K562 (cell line): ENCODE measurements around the gene GHRL. TPM values are rescaled to one million over a fixed set of nuclear protein-coding genes. Genes with fewer than 3 reads are reported as not detected.

ENCODE experiments used
- ATAC-seq: fragments of 200-7000 bp; cut with Tn5 transposase; 3 replicates; pipeline ENCODE4 v1.9.1; 2020; ENCODE audit warnings: moderate library complexity
- BruUV-seq: library from RNA; stranded (reverse); fragments of 400-500 nt; replicated peaks from 2 replicates; lab custom pipeline; 2021; lab: Mats Ljungman, UMichigan
- CTCF ChIA-PET: fragments of 300-600 bp; formaldehyde crosslinking; extraction: SDS; loops from one replicate; lab custom pipeline; 2021; ENCODE audit warnings: low intra/inter-chr PET ratio; lab: Yijun Ruan, JAX
- POLR2A ChIA-PET: fragments of 300-600, 350-650 bp; sonication (Branson Sonifier 250); formaldehyde crosslinking; extraction: SDS; loops from one replicate; lab custom pipeline; 2021; ENCODE audit warnings: antibody characterized with exemption, inconsistent platforms; lab: Yijun Ruan, JAX
- DNase-seq, 4 experiments: peaks; one replicate each; pipeline versions ENCODE4 v3.0.0 to v3.0.0-alpha.2; 2011 to 2018; ENCODE audit warnings: low spot score in 3 of 4, mixed read lengths in 3 of 4; ENCODE audit errors: extremely low read depth in 1 of 4
- FAIRE-seq: peaks from 2 replicates; lab custom pipeline; 2011; peaks lifted over from hg19 to GRCh38; lab: Jason Lieb, UNC
- H2AFZ ChIP-seq: 2 replicates; pipeline ENCODE4 v1.6.0; 2011; ENCODE audit warnings: low read depth, low read length, control low read depth, inconsistent platforms
- H3K27ac ChIP-seq: fragments of 200-600 bp; 3 replicates; pipeline ENCODE4 v1.8.0; 2011; ENCODE audit warnings: low read depth, mild to moderate bottlenecking, control low read depth, inconsistent platforms, low read length, moderate library complexity, mixed read lengths; ENCODE audit errors: extremely low read depth
- H3K27me3 ChIP-seq, 2 experiments: fragments of 300-600 bp in 1 of 2; 2 replicates in 1 of 2; 3 replicates in 1 of 2; pipeline versions ENCODE4 v1.6.0 to v1.8.0; 2011; ENCODE audit warnings: inconsistent platforms in 2 of 2, low read length in 2 of 2, mild to moderate bottlenecking in 1 of 2, mixed read lengths in 1 of 2, moderate library complexity in 1 of 2; ENCODE audit not compliant: control insufficient read depth in 2 of 2, insufficient read depth in 2 of 2
- H3K36me3 ChIP-seq: fragments of 300-600 bp; 3 replicates; pipeline ENCODE4 v1.8.0; 2011; ENCODE audit warnings: mild to moderate bottlenecking, low read length, inconsistent platforms; ENCODE audit not compliant: control insufficient read depth, insufficient read depth
- H3K4me1 ChIP-seq, 2 experiments: fragments of 200-600 bp in 1 of 2; replicated peaks in 1 of 2; 2 replicates in 1 of 2; 3 replicates in 1 of 2; pipeline versions ENCODE4 v1.5.1 to v1.8.0; 2011; ENCODE audit warnings: inconsistent platforms in 2 of 2, low read length in 2 of 2, mild to moderate bottlenecking in 1 of 2, mixed read lengths in 1 of 2, moderate library complexity in 1 of 2; ENCODE audit not compliant: control insufficient read depth in 2 of 2, insufficient read depth in 2 of 2
- H3K4me2 ChIP-seq: 2 replicates; pipeline ENCODE4 v1.6.1; 2011; ENCODE audit warnings: low read length, control low read depth, inconsistent platforms, mixed read lengths; ENCODE audit not compliant: insufficient read depth
- H3K4me3 ChIP-seq: fragments of 200-600 bp; sonication (generic), shearing (Covaris generic); 2 replicates; pipeline ENCODE4 v1.5.1; 2016; ENCODE audit warnings: control low read depth, inconsistent platforms
- H3K79me2 ChIP-seq: fragments of 200-600 bp; 3 replicates; pipeline ENCODE4 v1.8.0; 2011; ENCODE audit warnings: low read length, inconsistent platforms; ENCODE audit not compliant: control insufficient read depth, insufficient read depth
- H3K9ac ChIP-seq, 2 experiments: 2 replicates each; pipeline versions ENCODE4 v1.6.0 to v1.6.1; 2011; ENCODE audit warnings: low read depth in 2 of 2, low read length in 2 of 2, control low read depth in 1 of 2, inconsistent platforms in 1 of 2, mild to moderate bottlenecking in 1 of 2, mixed read lengths in 1 of 2; ENCODE audit not compliant: insufficient read depth in 1 of 2
- H3K9me1 ChIP-seq: one replicate; pipeline ENCODE4 v1.6.0; 2011; ENCODE audit warnings: inconsistent platforms, mild to moderate bottlenecking, low read length, moderate library complexity; ENCODE audit not compliant: control insufficient read depth, insufficient read depth
- H3K9me3 ChIP-seq: replicated peaks from 2 replicates; pipeline ENCODE4 v1.5.1; 2011; ENCODE audit warnings: low read depth, low read length, inconsistent platforms; ENCODE audit not compliant: control insufficient read depth, insufficient read depth
- H4K20me1 ChIP-seq: replicated peaks from 2 replicates; pipeline ENCODE4 v1.6.1; 2011; ENCODE audit warnings: low read length, inconsistent platforms, mixed read lengths; ENCODE audit not compliant: control insufficient read depth, insufficient read depth
- BMI1 ChIP-seq: fragments of 150-350 bp; IDR thresholded peaks from 2 replicates; pipeline ENCODE4 v1.6.1; 2014; ENCODE audit warnings: low read length
- GATAD2B ChIP-seq: fragments of 450-650 bp; IDR thresholded peaks from 2 replicates; pipeline ENCODE4 v1.6.1; 2017; ENCODE audit warnings: mild to moderate bottlenecking, borderline replicate concordance
- HMG20B ChIP-seq: fragments of 250-450 bp; sonication (Bioruptor Pico); IDR thresholded peaks from 2 replicates; pipeline ENCODE4 v1.5.0; 2021; ENCODE audit warnings: mild to moderate bottlenecking
- NR2F6 ChIP-seq: fragments of 450-650 bp; formaldehyde crosslinking; IDR thresholded peaks from 2 replicates; pipeline ENCODE4 v1.4.0; 2020; ENCODE audit warnings: mild to moderate bottlenecking
- POLR2A ChIP-seq: fragments of 450-650 bp; conservative IDR thresholded peaks from 2 replicates; pipeline ENCODE4 v1.6.1; 2016
- POLR2B ChIP-seq: fragments of 450-650 bp; IDR thresholded peaks from 2 replicates; pipeline ENCODE4 v1.6.1; 2018; ENCODE audit warnings: low read depth; ENCODE audit not compliant: partially characterized antibody
- ZNF224 ChIP-seq: sonication (generic); formaldehyde crosslinking; IDR thresholded peaks from 2 replicates; pipeline ENCODE4 v1.8.0; 2022; ENCODE audit warnings: mild to moderate bottlenecking, missing genetic modification reagents
- ZNF274 ChIP-seq: IDR thresholded peaks from 2 replicates; pipeline ENCODE4 v1.6.1; 2011; ENCODE audit warnings: low read depth, mild to moderate bottlenecking, low read length, moderate library complexity, borderline replicate concordance
- WGBS: fragments of 100-300 bp; shearing (Covaris generic); methylation state at CpG from one replicate; pipeline ENCODE4 v1.1.6; 2016; ENCODE audit warnings: low coverage, mixed read lengths; ENCODE audit not compliant: insufficient coverage; ENCODE audit errors: missing lambda C conversion rate; 5-methylcytosine and 5-hydroxymethylcytosine counted together
- in situ Hi-C: fragments of 300-500 bp; cut with MboI; formaldehyde crosslinking; loops from 4 replicates; pipeline ENCODE4 v1.15.0; 2018; ENCODE audit warnings: inconsistent platforms, mixed read lengths
- intact Hi-C: fragments of 100-400 bp; cut with micrococcal nuclease; formaldehyde crosslinking; loops from 2 replicates; pipeline ENCODE4 v1.14.2; 2022
- polyA plus RNA-seq, 8 experiments: library from polyadenylated mRNA; depleted of rRNA in 4 of 8; stranded (reverse) in 5 of 8; unstranded in 3 of 8; fragments of >200 nt; fragmentation: Nextera tagmentation in 2 of 8; fragmentation: Illumina TruSeq in 1 of 8; extraction: Ambion mirVana in 2 of 8; extraction: Trizol in 1 of 8; gene quantifications; 2 replicates each; pipeline versions ENCODE4 v1.2.1 to v1.2.3, GENCODE V29; 2011 to 2014; ENCODE audit warnings: inconsistent platforms in 1 of 8, missing spikeins in 1 of 8
- total RNA-seq, 7 experiments: library from RNA; depleted of rRNA in 6 of 7; stranded (reverse); fragments of >200 nt in 6 of 7; fragmentation: Illumina TruSeq in 2 of 7; extraction: Trizol in 2 of 7; gene quantifications; 2 replicates each; pipeline versions ENCODE4 v1.2.1 to v1.2.3, GENCODE V29; 2011 to 2021; ENCODE audit warnings: low replicate concordance in 1 of 7
- TF ChIP-seq, protein P1 (sequence below): fragments of 250-450 bp; sonication (Bioruptor Pico); IDR thresholded peaks from 2 replicates; pipeline ENCODE4 v1.5.1; 2021; ENCODE audit warnings: mild to moderate bottlenecking

GHRL gene
- total and polyA plus RNA-seq, 9 of the 15 experiments (the other 6 are each of a cell fraction or from before 2014, with no cell fraction given) = 0.08 to 0.29 (median 0.15) TPM; not detected in 5

DNA sequence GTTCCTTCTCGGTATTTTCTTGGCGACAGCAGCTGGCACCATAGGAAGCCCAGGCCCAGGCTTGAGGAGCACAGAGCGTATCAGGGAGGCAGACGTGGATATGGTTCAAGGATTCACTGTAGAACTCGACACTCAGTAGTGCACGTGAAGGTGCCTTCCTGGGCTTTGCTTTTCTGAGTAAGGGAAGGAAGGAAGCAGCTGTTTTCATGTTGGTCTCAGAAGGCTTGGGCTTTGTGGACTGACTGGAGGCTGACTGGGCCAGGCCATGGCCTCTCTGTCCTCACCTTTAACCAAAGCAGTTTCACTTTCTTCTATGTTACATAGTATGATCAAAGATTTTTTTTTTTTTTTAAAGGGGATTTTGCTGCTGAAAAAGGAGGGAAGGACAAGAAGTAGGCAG lies 6.9 kb upstream of the GHRL start:
- H3K9me3 ChIP-seq = no peaks in the 10 kb centered on the region
- no peak overlapping the region for H3K4me2 ChIP-seq
- H3K36me3 ChIP-seq = peaks cover 75% of the 10 kb centered on the region
- peaks cover 3% of the 10 kb centered on the region; the same call in 1 of the 3 replicates for H3K79me2 ChIP-seq
- H3K4me1 ChIP-seq = no peaks in the 10 kb centered on the region
- no peak overlapping the region for H3K27ac ChIP-seq
- TF ChIP-seq POLR2A (0 out of 2 replicates have a peak, but pooled peaks have one; percentile 26), ZNF224 (CRISPR knock-in tag) (no peak), BMI1 (no peak), HMG20B (CRISPR knock-in tag) (no peak), GATAD2B (no peak), NR2F6 (CRISPR knock-in tag) (no peak), ZNF274 (no peak), POLR2B (peak; percentile 25)
- TF ChIP-seq, protein P1, sequence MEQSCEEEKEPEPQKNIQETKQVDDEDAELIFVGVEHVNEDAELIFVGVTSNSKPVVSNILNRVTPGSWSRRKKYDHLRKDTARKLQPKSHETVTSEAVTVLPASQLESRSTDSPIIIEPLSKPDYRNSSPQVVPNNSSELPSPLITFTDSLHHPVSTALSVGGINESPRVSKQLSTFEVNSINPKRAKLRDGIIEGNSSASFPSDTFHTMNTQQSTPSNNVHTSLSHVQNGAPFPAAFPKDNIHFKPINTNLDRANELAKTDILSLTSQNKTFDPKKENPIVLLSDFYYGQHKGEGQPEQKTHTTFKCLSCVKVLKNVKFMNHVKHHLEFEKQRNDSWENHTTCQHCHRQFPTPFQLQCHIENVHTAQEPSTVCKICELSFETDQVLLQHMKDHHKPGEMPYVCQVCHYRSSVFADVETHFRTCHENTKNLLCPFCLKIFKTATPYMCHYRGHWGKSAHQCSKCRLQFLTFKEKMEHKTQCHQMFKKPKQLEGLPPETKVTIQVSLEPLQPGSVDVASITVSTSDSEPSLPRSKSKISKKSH (CRISPR knock-in tag) = no peak
- intact Hi-C loops = no loop called here
- DNase-seq (no peak), FAIRE-seq (no peak), ATAC-seq (peak; percentile 12; the same call in 2 of the 3 replicates)
- H3K4me3 ChIP-seq = no peak overlapping the region
- H3K9ac ChIP-seq = peak overlapping the region in 1 of 2 experiments; percentile 38; a peak in 1 of 4 replicates
- no peaks in the 10 kb centered on the region for H3K27me3 ChIP-seq
- POLR2A ChIA-PET = interaction anchor here (1.0 to 1.5 kb wide), 3 partner anchors 9 to 12 kb away, joined by 3 to 8 read pairs (median 4); no protein-coding TSS in a partner anchor
- in situ Hi-C loops = loop anchor here (25.0 kb wide), 1 partner anchor 787 kb away; no protein-coding TSS in a partner anchor
- H3K9me1 ChIP-seq = no peaks in the 10 kb centered on the region
- H2AFZ ChIP-seq = no peak overlapping the region
- CTCF ChIA-PET = no interaction called here
- WGBS = 90% methylated on average over 6 of the region's 6 CpGs
- BruUV-seq = no TSS peak
- H4K20me1 ChIP-seq = no peaks in the 10 kb centered on the region; the same call in none of the 2 replicates
